Testis (tissue), 2 donors: ENCODE measurements around the gene WASHC2C.
"Not testable (repeated sequence)": the region's sequence is repeated elsewhere in the genome, so short reads cannot be mapped to it uniquely, and the experiment has no call there.

Source experiments
- POLR2A ChIP-seq: fragments of 450-650 bp; IDR thresholded peaks from one replicate; pipeline ENCODE4 v1.6.1; 2017; ENCODE audit warnings: antibody characterized with exemption, mild to moderate bottlenecking, moderate library complexity
- TF ChIP-seq, protein P1 (sequence below), 3 experiments: fragments of 450-650 bp in 2 of 3; fragments of 200-600 bp in 1 of 3; sonication (generic) in 1 of 3; IDR thresholded peaks; one replicate each; pipeline ENCODE4 v1.5.1; 2016 to 2019; ENCODE audit warnings: antibody characterized with exemption in 3 of 3, mild to moderate bottlenecking in 2 of 3, moderate library complexity in 1 of 3

DNA sequence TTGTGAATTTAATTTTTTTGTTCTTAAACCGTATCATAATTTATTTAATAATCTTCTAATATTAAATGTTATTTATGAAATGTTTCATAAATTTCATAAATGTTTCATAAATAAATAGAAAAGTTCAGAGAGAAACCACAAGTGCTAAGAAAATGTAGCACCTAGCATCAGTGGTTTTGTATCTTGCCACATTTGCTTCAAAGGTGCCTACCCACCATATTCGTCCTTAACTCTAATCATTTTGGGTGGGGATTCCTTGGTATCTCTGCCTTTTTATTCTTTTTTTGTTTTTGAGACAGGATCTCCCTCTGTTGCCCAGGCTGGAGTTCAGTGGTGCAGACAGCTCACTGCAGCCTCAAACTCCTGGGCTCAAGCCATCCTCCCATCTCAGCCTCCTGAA is 7.4 kb downstream of the WASHC2C start:
- TF ChIP-seq POLR2A, result not testable (repeated sequence)
- TF ChIP-seq, protein P1, sequence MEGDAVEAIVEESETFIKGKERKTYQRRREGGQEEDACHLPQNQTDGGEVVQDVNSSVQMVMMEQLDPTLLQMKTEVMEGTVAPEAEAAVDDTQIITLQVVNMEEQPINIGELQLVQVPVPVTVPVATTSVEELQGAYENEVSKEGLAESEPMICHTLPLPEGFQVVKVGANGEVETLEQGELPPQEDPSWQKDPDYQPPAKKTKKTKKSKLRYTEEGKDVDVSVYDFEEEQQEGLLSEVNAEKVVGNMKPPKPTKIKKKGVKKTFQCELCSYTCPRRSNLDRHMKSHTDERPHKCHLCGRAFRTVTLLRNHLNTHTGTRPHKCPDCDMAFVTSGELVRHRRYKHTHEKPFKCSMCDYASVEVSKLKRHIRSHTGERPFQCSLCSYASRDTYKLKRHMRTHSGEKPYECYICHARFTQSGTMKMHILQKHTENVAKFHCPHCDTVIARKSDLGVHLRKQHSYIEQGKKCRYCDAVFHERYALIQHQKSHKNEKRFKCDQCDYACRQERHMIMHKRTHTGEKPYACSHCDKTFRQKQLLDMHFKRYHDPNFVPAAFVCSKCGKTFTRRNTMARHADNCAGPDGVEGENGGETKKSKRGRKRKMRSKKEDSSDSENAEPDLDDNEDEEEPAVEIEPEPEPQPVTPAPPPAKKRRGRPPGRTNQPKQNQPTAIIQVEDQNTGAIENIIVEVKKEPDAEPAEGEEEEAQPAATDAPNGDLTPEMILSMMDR (IDR thresholded peaks at IDR 0.05), result not testable (repeated sequence)
